Panc1 (cell line): ENCODE measurements around the gene RLN3.

Source experiments
- POLR2AphosphoS5 ChIP-seq: IDR thresholded peaks from 2 replicates; pipeline ENCODE4 v1.6.1; 2012; ENCODE audit warnings: mild to moderate bottlenecking, low read depth, low read length, moderate library complexity
- SIN3A ChIP-seq: IDR thresholded peaks from 2 replicates; pipeline ENCODE4 v1.6.1; 2012; ENCODE audit warnings: low read depth, mild to moderate bottlenecking, low read length, moderate library complexity, borderline replicate concordance; ENCODE audit not compliant: insufficient read depth
- TCF7L2 ChIP-seq: IDR thresholded peaks from 2 replicates; pipeline ENCODE4 v1.6.1; 2011; ENCODE audit warnings: mild to moderate bottlenecking, low read depth, low read length, inconsistent platforms
- TF ChIP-seq, protein P1 (sequence below): fragments of 450-650 bp; IDR thresholded peaks from 2 replicates; pipeline ENCODE4 v1.5.1; 2017; ENCODE audit warnings: mild to moderate bottlenecking
- TF ChIP-seq, protein P2 (sequence below), 2 experiments: IDR thresholded peaks; 2 replicates each; pipeline ENCODE4 v1.6.1; 2011 to 2012; ENCODE audit warnings: low read depth in 2 of 2, control low read depth in 1 of 2, low read length in 1 of 2, mild to moderate bottlenecking in 1 of 2, moderate library complexity in 1 of 2; ENCODE audit not compliant: insufficient read depth in 1 of 2

DNA sequence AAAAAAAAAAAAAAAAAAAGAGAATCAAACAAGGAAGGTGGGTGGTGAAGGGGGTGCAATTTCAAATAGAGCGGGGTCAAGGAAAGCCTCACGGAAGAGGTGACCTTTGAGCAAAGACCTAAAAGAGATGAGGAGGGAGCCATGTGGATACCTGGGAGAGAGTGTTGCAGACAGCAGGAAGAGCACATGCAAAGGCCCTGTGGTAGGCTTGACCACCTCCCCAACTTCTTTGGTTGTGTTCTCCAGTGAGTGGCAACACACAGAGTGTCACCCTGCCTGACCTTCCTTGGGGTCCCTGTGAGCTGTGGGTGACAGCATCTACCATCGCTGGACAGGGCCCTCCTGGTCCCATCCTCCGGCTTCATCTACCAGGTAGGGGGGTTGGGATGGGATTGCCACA lies 22.6 kb downstream of the RLN3 start:
- TF ChIP-seq POLR2AphosphoS5, result no peak
- TF ChIP-seq, protein P1, sequence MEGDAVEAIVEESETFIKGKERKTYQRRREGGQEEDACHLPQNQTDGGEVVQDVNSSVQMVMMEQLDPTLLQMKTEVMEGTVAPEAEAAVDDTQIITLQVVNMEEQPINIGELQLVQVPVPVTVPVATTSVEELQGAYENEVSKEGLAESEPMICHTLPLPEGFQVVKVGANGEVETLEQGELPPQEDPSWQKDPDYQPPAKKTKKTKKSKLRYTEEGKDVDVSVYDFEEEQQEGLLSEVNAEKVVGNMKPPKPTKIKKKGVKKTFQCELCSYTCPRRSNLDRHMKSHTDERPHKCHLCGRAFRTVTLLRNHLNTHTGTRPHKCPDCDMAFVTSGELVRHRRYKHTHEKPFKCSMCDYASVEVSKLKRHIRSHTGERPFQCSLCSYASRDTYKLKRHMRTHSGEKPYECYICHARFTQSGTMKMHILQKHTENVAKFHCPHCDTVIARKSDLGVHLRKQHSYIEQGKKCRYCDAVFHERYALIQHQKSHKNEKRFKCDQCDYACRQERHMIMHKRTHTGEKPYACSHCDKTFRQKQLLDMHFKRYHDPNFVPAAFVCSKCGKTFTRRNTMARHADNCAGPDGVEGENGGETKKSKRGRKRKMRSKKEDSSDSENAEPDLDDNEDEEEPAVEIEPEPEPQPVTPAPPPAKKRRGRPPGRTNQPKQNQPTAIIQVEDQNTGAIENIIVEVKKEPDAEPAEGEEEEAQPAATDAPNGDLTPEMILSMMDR, result no peak
- TF ChIP-seq TCF7L2, result no peak
- TF ChIP-seq, protein P2, sequence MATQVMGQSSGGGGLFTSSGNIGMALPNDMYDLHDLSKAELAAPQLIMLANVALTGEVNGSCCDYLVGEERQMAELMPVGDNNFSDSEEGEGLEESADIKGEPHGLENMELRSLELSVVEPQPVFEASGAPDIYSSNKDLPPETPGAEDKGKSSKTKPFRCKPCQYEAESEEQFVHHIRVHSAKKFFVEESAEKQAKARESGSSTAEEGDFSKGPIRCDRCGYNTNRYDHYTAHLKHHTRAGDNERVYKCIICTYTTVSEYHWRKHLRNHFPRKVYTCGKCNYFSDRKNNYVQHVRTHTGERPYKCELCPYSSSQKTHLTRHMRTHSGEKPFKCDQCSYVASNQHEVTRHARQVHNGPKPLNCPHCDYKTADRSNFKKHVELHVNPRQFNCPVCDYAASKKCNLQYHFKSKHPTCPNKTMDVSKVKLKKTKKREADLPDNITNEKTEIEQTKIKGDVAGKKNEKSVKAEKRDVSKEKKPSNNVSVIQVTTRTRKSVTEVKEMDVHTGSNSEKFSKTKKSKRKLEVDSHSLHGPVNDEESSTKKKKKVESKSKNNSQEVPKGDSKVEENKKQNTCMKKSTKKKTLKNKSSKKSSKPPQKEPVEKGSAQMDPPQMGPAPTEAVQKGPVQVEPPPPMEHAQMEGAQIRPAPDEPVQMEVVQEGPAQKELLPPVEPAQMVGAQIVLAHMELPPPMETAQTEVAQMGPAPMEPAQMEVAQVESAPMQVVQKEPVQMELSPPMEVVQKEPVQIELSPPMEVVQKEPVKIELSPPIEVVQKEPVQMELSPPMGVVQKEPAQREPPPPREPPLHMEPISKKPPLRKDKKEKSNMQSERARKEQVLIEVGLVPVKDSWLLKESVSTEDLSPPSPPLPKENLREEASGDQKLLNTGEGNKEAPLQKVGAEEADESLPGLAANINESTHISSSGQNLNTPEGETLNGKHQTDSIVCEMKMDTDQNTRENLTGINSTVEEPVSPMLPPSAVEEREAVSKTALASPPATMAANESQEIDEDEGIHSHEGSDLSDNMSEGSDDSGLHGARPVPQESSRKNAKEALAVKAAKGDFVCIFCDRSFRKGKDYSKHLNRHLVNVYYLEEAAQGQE (IDR thresholded peaks at IDR 0.05; ENCODE audit: insufficient read depth in 1 of 2, low read depth in 2 of 2, low read length in 1 of 2), result no peak
- no peak for TF ChIP-seq SIN3A
